NCI-H2081 treated with DMSO at 0.1 percent for 48 hours (cell line): ENCODE results near the gene AKR7A2.
"Not testable (repeated sequence)": the region's sequence is repeated elsewhere in the genome, so short reads cannot be mapped to it uniquely, and the experiment has no call there.

Experiments
- DNase-seq: peaks from one replicate; lab custom pipeline; 2025; lab: John Stamatoyannopoulos, UW

AKR7A2 gene

GRCh38 chr1:19306941-19307340, 5.0 kb downstream of the AKR7A2 start:
- no peak for DNase-seq

- DNase-seq = no peak
Observed at GRCh38 chr1:19305880-19306279, 6.1 kb downstream of the AKR7A2 start.

GRCh38 chr1:19304081-19304480, 7.9 kb downstream of the AKR7A2 start:
- DNase-seq = not testable (repeated sequence)

DNA sequence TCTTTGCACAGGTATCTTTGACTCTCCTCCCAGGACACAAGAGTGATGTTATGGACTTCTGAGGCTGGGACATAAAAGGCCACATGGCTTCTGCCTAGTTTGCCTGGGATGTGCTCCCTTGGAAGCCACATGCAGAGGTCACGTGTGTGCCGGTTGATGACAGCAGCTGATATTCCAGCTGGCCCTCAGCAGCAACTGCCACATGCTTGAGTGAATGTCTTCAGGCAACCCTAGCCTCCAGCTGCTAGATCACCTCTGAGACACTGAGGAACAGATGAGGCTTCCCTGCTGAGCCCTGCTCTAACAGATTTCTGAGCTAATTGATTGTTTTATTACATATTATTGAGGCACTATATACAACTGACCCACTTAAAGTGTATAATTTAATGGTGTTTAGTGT, 11.7 kb downstream of the AKR7A2 start:
- no peak for DNase-seq

GRCh38 chr1:19294638-19295037, 17.3 kb downstream of the AKR7A2 start:
- DNase-seq = no peak

- DNase-seq = no peak
Observed at GRCh38 chr1:19289244-19289643, 22.7 kb downstream of the AKR7A2 start.

GRCh38 chr1:19288324-19289241, 23.4 kb downstream of the AKR7A2 start, which contains the start of gene AKR7A3:
Gene AKR7A3, minus strand, starts transcription at chr1:19288770. Its CDS starts 61 bp downstream, at chr1:19288709.
- not testable (repeated sequence) for DNase-seq

GRCh38 chr1:19287436-19288185, 24.3 kb downstream of the AKR7A2 start:
- DNase-seq = no peak

GRCh38 chr1:19285807-19286206, 26.1 kb downstream of the AKR7A2 start:
- DNase-seq = not testable (repeated sequence)

- DNase-seq = not testable (repeated sequence)
Observed at GRCh38 chr1:19285366-19285765, 26.6 kb downstream of the AKR7A2 start.

DNA sequence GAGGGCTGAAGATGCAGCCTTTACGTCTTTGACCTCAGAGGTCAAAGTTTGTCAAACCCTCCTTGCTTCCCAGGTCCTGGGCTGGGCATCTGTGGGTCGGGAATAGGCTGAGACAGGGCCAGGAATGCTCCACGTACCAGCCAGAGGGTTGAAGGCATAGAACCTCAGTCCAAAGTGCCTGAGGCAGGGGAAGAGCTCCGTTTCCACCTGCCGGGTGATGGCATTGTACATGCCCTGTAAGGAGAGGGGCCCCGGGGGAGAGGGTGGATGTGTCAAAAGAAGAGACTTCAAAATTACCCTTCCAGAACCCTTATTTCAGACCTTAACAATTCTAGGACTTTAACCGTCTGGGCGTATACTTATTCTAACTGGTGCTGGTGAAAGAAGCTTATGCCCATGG, 27.1 kb downstream of the AKR7A2 start:
- no peak for DNase-seq

DNA sequence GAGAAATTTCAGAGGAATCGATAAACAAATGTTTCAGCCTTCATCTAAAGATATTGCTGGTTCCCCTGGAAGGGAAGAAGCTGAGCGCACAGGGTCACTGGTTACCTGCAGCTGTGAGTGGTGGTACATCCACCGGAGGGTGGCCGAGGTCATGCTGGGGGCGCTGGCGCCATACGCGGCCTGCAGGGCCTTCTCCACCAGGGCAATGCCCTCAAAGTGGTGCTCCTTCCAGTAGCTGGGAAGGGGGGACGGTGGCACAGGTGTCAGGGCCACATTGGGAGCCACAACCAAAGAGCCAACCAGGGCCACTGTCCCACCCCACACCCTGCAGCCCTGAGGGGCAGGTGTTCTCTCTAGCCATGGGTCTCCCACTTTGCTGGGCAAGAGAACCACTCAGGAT, 28.1 kb downstream of the AKR7A2 start:
- no peak for DNase-seq

- no peak for DNase-seq
Observed at GRCh38 chr1:19274636-19275035, 37.3 kb downstream of the AKR7A2 start.

DNA sequence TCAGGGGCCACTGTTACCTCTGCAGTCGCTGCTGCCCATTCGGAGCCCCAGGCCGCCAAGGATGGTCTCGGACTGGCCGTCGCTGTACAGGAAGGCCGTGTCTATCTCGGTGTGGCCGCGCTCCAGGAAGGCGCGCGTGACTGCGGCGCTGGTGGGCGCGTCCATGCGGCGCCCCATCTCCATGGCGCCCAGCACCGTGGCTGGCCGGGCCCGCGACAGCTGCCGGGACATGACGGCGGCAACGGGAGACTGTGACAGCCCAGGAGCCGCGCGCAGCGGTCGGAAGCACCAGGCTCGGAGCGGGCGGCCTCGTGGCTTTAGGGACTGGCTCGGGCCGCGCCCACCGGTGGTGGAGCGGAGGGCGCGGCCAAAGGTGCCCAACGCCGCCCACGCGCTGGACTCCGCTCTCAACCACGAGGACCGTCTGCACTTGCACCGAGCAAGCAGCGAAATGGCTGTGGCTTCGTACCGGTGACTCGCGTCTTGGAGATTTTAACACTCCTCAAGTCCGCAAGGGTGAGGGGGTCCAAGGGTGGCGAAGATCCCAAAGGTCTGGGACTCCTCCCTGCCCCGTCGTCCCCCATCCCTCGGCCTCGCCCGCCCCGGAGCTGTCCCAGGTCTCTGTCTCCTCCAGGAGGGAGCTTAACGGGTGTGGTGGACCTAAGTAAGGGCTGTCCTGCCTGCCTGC, 38.0 kb downstream of the AKR7A2 start:
- DNase-seq = not testable (repeated sequence)

DNA sequence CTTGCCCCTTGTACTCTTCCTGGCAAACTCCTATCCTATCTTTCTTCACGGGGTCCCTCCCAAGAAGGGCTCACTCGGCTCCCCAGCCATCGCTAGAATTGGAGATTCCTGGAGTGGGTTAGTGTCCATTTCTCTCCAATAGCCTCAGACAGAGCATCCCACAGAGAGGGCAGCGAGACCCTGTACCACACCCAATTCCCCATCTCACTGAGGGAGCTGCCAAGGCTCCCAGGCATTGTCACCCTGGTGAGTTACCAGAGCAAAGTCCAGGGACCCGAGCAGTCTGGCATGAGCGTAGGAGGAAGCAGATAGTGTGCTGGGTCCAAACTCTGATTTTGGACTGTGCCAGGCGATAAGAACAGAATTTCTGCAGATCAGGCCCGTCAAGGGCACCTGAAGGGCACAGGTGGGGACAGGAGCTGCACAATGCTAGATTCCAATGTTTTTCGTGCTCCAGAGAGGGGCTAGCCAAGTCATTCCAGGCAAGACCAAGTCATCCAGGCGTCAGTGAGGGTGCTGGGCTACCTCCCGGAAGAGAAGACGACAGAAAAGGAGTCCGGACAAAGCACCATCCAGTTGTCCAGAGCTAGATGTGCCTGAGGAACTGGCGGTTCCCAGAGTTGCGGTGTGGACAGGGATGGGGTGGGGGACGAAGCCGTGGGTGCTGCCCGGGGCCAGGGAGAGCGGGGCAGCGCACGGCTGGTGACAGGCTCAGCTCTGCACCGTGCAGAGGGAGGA, 38.7 kb downstream of the AKR7A2 start:
- DNase-seq = no peak

GRCh38 chr1:19272064-19272463, 39.9 kb downstream of the AKR7A2 start:
- no peak for DNase-seq

DNA sequence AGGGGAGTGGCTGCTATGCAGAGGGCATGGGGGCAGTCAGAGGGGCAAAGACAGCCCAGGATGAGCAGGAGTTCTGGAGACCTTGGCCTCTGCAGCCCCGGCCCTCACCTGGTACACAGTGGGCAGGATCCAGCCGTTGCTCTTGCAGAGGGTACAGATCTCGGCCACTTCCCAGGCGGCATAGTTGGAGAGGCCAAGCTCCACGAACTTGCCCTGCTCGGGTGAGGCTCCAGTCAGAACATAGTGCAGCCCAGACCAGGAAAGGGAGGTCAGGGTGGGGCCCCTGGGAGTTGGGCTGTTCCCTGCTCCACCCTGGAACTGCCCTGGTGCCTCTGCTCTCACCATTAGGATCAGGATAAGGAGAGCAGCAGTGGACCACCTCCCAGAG, 41.6 kb downstream of the AKR7A2 start:
- DNase-seq = not testable (repeated sequence)

GRCh38 chr1:19269427-19270342, 42.3 kb downstream of the AKR7A2 start:
- DNase-seq = not testable (repeated sequence)

DNA sequence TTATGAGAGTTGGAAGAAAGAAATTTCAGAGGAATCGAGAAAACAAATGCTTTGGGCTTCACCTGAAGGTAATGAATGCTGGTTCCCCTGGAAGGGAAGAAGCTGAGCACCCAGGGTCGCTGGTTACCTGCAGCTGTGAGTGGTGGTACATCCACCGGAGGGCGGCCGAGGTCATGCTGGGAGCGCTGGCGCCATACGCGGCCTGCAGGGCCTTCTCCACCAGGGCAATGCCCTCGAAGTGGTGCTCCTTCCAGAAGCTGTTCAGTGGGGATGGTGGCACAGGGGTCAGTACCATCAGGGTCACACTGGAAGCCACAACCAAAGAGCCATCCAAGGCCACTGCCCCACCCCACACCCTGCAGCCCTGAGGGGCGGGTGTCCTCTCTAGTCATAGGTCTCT, 43.5 kb downstream of the AKR7A2 start:
- DNase-seq = no peak

DNA sequence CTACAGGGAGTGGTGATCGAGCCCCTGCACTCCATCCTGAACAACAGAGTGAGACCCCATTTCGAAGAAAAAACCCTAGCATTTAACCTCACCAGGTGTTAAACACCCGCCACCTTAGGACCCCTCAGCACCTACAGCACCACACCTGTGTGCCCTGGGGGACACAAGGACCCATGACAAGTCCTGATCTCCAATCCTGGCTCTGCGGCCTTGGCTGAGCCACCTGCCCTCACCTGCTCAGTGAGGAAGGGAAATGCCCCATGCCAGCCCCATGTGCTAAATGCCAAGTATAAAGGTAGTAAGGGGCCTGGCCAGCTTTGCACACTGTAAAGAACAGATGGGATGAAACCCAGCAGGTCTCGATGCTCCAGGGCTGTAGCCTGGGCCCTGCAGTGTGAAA, 49.2 kb downstream of the AKR7A2 start:
- DNase-seq = no peak

GRCh38 chr1:19262047-19262446, 49.9 kb downstream of the AKR7A2 start:
- no peak for DNase-seq
